Thoracic aorta (tissue), 2 donors: ENCODE results near the gene CERS1. TPM values are rescaled to one million over a fixed set of nuclear protein-coding genes. Genes with fewer than 3 reads are reported as not detected.

ENCODE experiments used
- ATAC-seq: fragments of 150-250 bp; one replicate; pipeline ENCODE4 v1.8.0; 2017; ENCODE audit warnings: low read depth; ENCODE audit not compliant: insufficient number of reproducible peaks, low FRiP score
- DNase-seq: peaks from one replicate; pipeline ENCODE4 v3.0.0-alpha.2; 2020; ENCODE audit warnings: low spot score
- H3K27ac ChIP-seq, 2 donors: fragments of 200-600 bp; sonication (generic); 1 replicate in 1 of 2; 2 replicates in 1 of 2; pipeline ENCODE4 v1.5.1; 2016; ENCODE audit warnings: mild to moderate bottlenecking in 2 of 2, moderate library complexity in 2 of 2
- H3K27me3 ChIP-seq: fragments of 200-600 bp; sonication (generic); replicated peaks from 2 replicates; pipeline ENCODE4 v1.6.0; 2016; ENCODE audit warnings: mild to moderate bottlenecking; ENCODE audit not compliant: insufficient read depth
- H3K36me3 ChIP-seq: fragments of 200-600 bp; sonication (generic); one replicate; pipeline ENCODE4 v1.5.1; 2016
- H3K4me1 ChIP-seq, 2 donors: fragments of 200-600 bp; sonication (generic); 1 replicate in 1 of 2; 2 replicates in 1 of 2; pipeline versions ENCODE4 v1.5.1 to v1.6.0; 2016; ENCODE audit warnings: low read depth in 2 of 2, mild to moderate bottlenecking in 1 of 2; ENCODE audit not compliant: control insufficient read depth in 1 of 2
- H3K4me3 ChIP-seq: fragments of 200-600 bp; sonication (generic); 2 replicates; pipeline ENCODE4 v1.5.1; 2016; ENCODE audit warnings: mild to moderate bottlenecking
- H3K9me3 ChIP-seq: fragments of 200-600 bp; sonication (generic); 2 replicates; pipeline ENCODE4 v1.5.1; 2016
- total RNA-seq, 2 donors: library from RNA; depleted of rRNA; stranded (reverse); fragments of >200 nt; gene quantifications; one replicate each; pipeline versions ENCODE4 v1.1.0 to v1.2.3, GENCODE V29; 2016
- TF ChIP-seq, protein P1 (sequence below): fragments of 200-600 bp; sonication (generic); IDR thresholded peaks from one replicate; pipeline ENCODE4 v1.5.1; 2019; ENCODE audit warnings: antibody characterized with exemption

Gene CERS1
- total RNA-seq, 2 donors from 2014 or later = 1.1 to 1.7 TPM

DNA sequence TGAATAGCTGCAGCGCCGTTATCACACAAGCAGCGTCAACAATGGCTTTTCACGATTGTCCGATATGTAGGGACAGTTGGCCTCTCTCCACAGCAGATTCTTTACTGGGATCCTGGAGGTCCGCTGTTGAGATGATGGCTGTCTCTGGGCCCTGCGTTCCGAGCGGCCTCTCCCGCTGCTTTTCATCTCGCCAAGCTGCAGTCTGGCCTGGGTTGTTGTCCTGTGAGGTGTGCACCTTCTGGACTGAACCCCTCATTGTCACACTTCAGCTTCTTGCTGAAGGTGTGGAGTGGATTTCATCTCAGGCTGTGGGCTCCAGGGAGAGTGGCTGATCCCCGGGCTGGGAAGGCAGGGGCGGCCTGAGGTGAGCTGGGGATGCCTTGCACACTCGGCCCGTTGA, 54.6 kb downstream of the CERS1 start:
- peaks cover 27 to 59% of the 10 kb centered on the region in 2 donors for H3K4me1 ChIP-seq
- no peaks in the 10 kb centered on the region for H3K36me3 ChIP-seq
- no peak overlapping the region for H3K4me3 ChIP-seq
- TF ChIP-seq, protein P1, sequence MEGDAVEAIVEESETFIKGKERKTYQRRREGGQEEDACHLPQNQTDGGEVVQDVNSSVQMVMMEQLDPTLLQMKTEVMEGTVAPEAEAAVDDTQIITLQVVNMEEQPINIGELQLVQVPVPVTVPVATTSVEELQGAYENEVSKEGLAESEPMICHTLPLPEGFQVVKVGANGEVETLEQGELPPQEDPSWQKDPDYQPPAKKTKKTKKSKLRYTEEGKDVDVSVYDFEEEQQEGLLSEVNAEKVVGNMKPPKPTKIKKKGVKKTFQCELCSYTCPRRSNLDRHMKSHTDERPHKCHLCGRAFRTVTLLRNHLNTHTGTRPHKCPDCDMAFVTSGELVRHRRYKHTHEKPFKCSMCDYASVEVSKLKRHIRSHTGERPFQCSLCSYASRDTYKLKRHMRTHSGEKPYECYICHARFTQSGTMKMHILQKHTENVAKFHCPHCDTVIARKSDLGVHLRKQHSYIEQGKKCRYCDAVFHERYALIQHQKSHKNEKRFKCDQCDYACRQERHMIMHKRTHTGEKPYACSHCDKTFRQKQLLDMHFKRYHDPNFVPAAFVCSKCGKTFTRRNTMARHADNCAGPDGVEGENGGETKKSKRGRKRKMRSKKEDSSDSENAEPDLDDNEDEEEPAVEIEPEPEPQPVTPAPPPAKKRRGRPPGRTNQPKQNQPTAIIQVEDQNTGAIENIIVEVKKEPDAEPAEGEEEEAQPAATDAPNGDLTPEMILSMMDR = no peak
- H3K27ac ChIP-seq = no peak overlapping the region
- no peaks in the 10 kb centered on the region for H3K27me3 ChIP-seq
- DNase-seq (no peak), ATAC-seq (no peak)
- H3K9me3 ChIP-seq = no peaks in the 10 kb centered on the region

DNA sequence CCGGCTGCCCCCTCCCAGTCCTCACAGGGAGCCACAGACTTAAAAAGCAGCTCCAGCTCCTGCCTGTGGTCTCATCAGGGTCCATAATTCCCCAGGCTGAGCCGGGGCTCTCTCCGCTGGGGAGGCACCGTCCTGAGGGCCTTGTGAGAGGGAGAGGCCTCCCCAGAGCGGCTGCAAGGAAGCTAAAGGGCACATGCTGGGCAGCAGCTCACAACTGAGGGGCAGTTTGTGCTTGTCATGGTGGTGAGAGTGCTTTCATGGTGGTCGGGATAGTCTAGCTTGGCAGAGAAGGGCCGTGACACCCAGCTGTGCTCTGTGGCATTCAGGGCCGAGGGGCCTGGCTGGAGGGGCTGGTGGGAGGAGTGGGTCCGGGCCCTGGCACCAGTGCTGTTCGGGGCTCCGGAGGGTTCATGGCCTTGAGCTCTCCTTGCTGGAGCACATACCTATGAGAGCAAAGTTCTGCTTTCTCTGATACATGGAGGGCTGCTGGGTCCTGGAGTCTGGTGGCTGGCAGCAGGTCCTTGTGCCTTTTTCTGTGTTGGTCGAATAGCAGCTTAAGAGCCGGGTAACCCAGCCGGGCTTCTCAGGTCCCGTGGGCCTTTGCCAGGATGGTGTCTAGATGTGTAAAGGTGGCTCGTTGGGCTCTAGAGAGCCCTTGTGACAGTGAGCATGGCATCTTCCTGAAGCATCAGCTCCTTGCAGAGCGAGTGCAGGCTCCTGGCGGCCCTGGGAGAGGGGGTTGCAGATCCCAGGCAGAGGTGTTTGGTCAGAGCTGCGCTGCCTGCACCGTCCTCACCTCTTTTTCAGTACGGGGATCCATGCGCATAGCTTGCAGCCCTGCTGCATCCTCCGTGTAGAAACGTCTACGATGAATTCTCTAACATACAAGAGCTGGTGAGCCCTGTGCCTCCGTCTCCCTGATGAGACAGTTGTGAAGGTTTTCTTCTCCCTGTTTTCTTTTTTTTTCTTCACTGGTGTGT, 55.4 kb downstream of the CERS1 start:
- no peak overlapping the region for H3K27ac ChIP-seq
- H3K4me3 ChIP-seq = no peak overlapping the region
- no peaks in the 10 kb centered on the region for H3K9me3 ChIP-seq
- TF ChIP-seq, protein P1 = no peak
- DNase-seq (no peak), ATAC-seq (no peak)
- no peaks in the 10 kb centered on the region for H3K27me3 ChIP-seq
- H3K4me1 ChIP-seq = peaks cover 27 to 65% of the 10 kb centered on the region in 2 donors
- H3K36me3 ChIP-seq = no peaks in the 10 kb centered on the region

DNA sequence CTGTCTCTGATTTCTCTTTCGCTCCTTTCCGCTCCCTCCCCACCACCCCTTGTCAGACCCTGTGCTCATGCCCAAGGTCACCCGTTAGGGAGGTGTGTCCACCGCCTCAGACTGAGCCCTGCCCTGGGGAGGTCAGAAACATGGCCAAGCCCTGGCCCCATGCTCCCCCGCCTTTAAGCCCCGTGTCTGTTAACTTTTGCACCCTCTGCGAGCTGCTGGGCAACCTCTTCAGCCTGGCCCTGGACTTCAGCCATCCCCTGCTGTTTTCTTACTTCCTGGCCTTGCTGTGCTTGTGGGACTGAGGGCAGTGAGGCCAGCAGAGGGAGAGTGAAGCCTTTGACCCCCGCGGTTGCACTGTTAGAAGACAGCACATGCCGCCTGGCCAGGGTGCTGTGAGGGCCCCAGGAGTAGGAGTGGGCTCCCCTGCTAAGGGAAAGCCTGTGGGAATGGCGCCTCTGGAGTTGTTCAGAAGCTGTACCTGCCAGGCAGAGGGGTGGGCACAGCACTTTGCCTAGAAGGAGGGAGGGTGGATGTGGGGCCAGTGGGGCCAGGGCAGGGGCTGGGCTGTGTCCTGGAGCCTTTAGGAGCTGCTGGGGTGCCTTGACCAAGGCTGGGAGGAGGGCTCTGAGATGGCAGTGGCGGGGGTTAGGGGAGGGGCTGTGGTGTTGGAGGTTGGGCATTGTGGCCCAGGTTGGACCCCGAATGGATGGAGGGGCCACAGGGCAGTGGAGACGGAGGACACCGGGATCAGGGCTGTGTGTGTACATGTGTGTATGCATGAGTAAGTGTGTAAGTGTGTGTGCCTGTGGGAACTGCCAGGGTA, 56.3 kb downstream of the CERS1 start:
- no peak overlapping the region for H3K4me3 ChIP-seq
- peaks cover 31 to 74% of the 10 kb centered on the region in 2 donors for H3K4me1 ChIP-seq

DNA sequence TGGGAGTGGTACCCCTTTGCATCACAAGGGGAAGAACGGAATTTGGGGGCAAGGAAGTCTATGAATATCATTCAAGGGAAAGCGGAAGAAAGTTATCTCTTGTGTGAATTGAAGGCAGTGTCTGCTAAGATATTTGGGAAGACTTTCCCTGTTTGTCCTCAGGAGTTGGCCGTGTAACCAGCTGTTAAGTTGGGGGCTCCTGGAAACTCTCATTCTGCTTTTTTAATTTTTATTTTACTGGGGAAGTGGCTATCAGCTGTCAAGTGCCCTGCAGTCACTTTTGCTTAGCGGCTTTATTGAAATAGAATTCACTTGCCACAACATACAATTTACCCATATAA, 61.3 kb downstream of the CERS1 start:
- Histone ChIP-seq H3K27me3 (no peaks in the 10 kb centered on the region), H3K4me1 (peaks cover 24 to 50% of the 10 kb centered on the region in 2 donors), H3K36me3 (no peaks in the 10 kb centered on the region), H3K4me3 (peak overlapping the region; percentile 92), H3K27ac (no peak overlapping the region), H3K9me3 (no peaks in the 10 kb centered on the region)
- no peak for DNase-seq
- ATAC-seq = no peak
- TF ChIP-seq, protein P1 = no peak

More for the DNA sequence above, 56.3 kb downstream of the CERS1 start:
- DNase-seq (no peak), ATAC-seq (no peak)
- Histone ChIP-seq H3K27ac (no peak overlapping the region), H3K36me3 (no peaks in the 10 kb centered on the region), H3K9me3 (no peaks in the 10 kb centered on the region), H3K27me3 (no peaks in the 10 kb centered on the region)
- TF ChIP-seq, protein P1 = no peak
